Coronary artery (tissue), 2 donors: ENCODE results near the gene FADS1.

ENCODE experiments used
- DNase-seq: peaks from one replicate; pipeline ENCODE4 v3.0.0-alpha.2; 2017; ENCODE audit warnings: low spot score
- H3K27ac ChIP-seq, 2 donors: fragments of 200-600 bp; sonication (generic); one replicate each; pipeline ENCODE4 v1.5.1; 2016 to 2019
- H3K4me3 ChIP-seq: fragments of 200-600 bp; sonication (generic); 2 replicates; pipeline ENCODE4 v1.5.1; 2016; ENCODE audit warnings: mild to moderate bottlenecking, moderate library complexity
- TF ChIP-seq, protein P1 (sequence below): fragments of 200-600 bp; sonication (generic); IDR thresholded peaks from one replicate; pipeline ENCODE4 v1.5.1; 2019; ENCODE audit warnings: antibody characterized with exemption

Gene FADS1

GRCh38 chr11:61830237-61831105 lies 13.7 kb upstream of the FADS1 start:
- peak overlapping the region; percentile 89 for H3K4me3 ChIP-seq
- TF ChIP-seq, protein P1, sequence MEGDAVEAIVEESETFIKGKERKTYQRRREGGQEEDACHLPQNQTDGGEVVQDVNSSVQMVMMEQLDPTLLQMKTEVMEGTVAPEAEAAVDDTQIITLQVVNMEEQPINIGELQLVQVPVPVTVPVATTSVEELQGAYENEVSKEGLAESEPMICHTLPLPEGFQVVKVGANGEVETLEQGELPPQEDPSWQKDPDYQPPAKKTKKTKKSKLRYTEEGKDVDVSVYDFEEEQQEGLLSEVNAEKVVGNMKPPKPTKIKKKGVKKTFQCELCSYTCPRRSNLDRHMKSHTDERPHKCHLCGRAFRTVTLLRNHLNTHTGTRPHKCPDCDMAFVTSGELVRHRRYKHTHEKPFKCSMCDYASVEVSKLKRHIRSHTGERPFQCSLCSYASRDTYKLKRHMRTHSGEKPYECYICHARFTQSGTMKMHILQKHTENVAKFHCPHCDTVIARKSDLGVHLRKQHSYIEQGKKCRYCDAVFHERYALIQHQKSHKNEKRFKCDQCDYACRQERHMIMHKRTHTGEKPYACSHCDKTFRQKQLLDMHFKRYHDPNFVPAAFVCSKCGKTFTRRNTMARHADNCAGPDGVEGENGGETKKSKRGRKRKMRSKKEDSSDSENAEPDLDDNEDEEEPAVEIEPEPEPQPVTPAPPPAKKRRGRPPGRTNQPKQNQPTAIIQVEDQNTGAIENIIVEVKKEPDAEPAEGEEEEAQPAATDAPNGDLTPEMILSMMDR, result no peak
- peak overlapping the region; percentile 75 to 95 for H3K27ac ChIP-seq
- no peak for DNase-seq

- Histone ChIP-seq H3K27ac (peak overlapping the region; percentile 75 to 95), H3K4me3 (peak overlapping the region; percentile 89)
- no peak for DNase-seq
- TF ChIP-seq, protein P1, result no peak
Measured at GRCh38 chr11:61829806-61830205, 13.0 kb upstream of the FADS1 start.

DNA sequence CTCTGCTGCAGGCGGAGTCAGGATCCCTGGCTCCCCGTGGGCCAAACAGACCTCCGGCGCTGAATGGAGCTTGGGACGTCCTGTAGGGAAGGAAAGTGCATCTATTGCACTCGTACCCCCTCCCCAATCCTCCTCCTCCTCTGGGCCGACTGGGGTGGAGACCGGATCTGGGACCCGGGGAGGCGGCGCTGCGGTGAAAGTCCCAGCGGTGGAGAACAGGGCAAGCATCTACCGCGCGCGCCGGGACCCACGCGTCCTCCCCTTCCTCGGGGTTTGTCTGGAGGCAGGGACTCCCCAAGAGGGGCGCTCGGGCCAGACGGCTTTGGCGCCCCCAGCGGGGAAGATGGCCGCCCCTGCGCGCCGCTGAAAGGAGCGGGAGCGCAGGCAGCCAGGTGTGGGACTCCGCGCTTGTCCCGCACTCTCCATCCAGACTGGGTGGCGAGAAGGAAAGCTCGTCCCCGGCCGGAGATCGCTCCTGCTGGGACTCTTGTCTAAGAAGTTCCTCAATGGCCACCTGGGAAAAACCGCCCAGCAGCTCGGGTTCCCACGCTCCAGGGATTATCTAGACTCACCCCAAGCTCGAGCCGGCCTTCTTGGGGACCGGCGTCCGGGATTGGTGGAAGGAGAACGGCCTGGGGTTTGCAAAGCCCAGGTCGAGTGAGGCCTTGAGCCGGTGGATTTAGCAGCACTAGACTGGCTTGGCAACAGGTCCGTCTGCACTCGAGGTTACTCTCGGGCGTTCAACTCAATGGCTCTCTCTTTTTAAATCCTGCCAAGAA lies 12.0 kb upstream of the FADS1 start:
- TF ChIP-seq, protein P1, result peak; percentile 20
- H3K27ac ChIP-seq, result peak overlapping the region; percentile 75 to 95
- H3K4me3 ChIP-seq, result peak overlapping the region; percentile 89
- peak; percentile 89 for DNase-seq

DNA sequence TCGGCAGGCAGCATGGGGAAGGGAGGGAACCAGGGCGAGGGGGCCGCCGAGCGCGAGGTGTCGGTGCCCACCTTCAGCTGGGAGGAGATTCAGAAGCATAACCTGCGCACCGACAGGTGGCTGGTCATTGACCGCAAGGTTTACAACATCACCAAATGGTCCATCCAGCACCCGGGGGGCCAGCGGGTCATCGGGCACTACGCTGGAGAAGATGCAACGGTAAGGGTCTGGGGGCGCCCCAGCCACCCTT lies 11.5 kb upstream of the FADS1 start:
- TF ChIP-seq, protein P1, result no peak
- Histone ChIP-seq H3K27ac (peak overlapping the region; percentile 75 to 95), H3K4me3 (peak overlapping the region; percentile 89)
- DNase-seq, result no peak

DNA sequence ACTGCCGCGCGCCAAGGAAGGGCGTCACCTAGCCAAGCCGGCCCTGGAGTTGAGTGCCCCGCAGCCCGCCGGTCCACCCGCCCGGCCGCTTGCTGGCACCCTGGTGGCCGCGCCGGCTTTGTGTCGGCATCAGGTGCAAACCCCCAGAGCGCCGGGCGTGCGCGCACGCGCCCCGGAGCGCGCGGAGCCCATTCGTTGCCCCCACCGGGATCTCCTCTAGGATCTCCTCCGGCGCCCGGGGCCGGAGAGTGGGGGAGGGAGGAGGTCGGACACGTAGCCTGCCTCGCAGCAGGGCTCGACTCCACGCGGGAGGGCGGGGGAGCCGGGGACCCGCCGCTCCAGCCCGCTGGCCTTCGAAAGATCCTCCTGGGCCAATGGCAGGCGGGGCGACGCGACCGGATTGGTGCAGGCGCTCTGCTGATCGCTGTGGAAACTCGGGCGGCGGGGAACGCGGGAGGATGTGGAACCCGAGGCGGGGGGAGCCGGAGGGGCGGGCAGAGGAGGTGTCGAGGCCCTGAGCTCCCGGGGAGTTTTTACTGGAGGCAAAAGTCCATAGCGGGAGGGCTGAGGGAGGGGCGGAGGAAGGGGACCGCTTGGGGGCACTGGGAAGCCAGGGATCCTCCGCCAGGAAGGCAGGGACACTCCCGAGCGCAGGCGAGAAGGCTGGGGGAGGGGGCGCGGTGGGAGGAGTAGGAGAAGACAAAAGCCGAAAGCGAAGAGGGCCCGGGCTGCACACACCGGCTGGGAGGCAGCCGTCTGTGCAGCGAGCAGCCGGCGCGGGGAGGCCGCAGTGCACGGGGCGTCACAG lies 11.0 kb upstream of the FADS1 start, which contains the start of gene FADS2:
TSS of gene FADS2 (plus strand) at position 730 of the 808 bp plus-strand sequence. CDS start 91 bp downstream, outside the sequence.
- H3K4me3 ChIP-seq, result peak within 1 kb of the TSS; percentile 89

DNA sequence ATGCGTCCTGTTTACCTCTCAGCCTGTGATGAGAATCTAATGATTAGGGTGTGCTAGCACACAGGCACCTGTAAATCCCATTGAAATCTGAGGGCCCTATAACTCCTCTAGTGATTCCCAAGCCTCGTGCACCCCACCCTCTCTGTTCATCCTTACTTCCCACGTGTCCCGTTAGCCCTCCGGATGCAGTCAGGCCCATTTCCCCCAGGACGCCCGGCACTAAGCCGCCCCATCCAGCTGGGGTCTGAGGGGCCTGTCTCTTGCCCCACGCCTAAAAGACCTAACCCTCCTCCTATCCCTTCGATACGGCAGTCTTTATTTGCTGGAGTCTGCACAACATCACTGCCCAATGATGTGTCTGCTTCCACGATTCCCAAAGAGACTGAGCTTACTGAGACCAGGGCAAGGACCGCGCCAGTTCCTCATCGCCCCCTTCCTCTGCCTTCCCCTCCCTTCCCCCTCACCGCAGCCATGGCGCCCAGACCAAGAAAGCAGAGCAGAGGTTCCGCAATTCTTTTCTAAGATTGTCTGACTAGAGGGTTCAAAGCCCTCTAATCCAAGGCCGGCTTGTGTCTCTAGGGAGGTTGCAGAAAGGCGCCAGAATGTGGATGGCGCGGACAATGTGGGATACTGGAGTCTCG lies 10.2 kb upstream of the FADS1 start:
- H3K4me3 ChIP-seq, result peak overlapping the region; percentile 89
- TF ChIP-seq, protein P1, result no peak
- H3K27ac ChIP-seq, result peak overlapping the region; percentile 75 to 95
- DNase-seq, result no peak

More for the DNA sequence above, 11.0 kb upstream of the FADS1 start, which contains the start of gene FADS2:
- TF ChIP-seq, protein P1, result no peak
- peak within 1 kb of the TSS; percentile 75 to 95 for H3K27ac ChIP-seq
- DNase-seq, result peak; percentile 97
